Uterus (tissue), 4 donors: Measurements from ENCODE around the gene SELENOS. TPM values are rescaled to one million over a fixed set of nuclear protein-coding genes. Genes with fewer than 3 reads are reported as not detected.

Experiments used
- DNase-seq, 2 donors: peaks; one replicate each; pipeline ENCODE4 v3.0.0-alpha.2; 2019 to 2020
- H3K27ac ChIP-seq, 2 donors: fragments of 200-600 bp; sonication (generic); 1 replicate in 1 of 2; 2 replicates in 1 of 2; pipeline ENCODE4 v1.5.1; 2016 to 2018
- H3K27me3 ChIP-seq, 2 donors: fragments of 200-600 bp; sonication (generic); one replicate each; pipeline ENCODE4 v1.5.1; 2018 to 2019; ENCODE audit warnings: control low read depth in 1 of 2
- H3K36me3 ChIP-seq, 2 donors: fragments of 200-600 bp; sonication (generic); one replicate each; pipeline ENCODE4 v1.5.1; 2019; ENCODE audit warnings: control low read depth in 1 of 2
- H3K4me1 ChIP-seq, 2 donors: fragments of 200-600 bp; sonication (generic); one replicate each; pipeline ENCODE4 v1.5.1; 2018 to 2019; ENCODE audit warnings: control low read depth in 1 of 2
- H3K4me3 ChIP-seq, 2 donors: fragments of 200-600 bp; sonication (generic); 1 replicate in 1 of 2; 2 replicates in 1 of 2; pipeline ENCODE4 v1.5.1; 2018 to 2019; ENCODE audit warnings: mild to moderate bottlenecking in 1 of 2
- H3K9me3 ChIP-seq, 2 donors: fragments of 200-600 bp; sonication (generic); one replicate each; pipeline ENCODE4 v1.5.1; 2019; ENCODE audit warnings: control low read depth in 1 of 2
- POLR2A ChIP-seq, 2 donors: fragments of 450-650 bp; IDR thresholded peaks; one replicate each; pipeline ENCODE4 v1.6.1; 2016; ENCODE audit warnings: antibody characterized with exemption in 2 of 2, mild to moderate bottlenecking in 1 of 2, moderate library complexity in 1 of 2
- intact Hi-C: fragments of 100-400 bp; cut with DNase I; formaldehyde crosslinking; loops from one replicate; pipeline ENCODE4 v1.15.1; 2023; ENCODE audit warnings: low total_unique reads
- total RNA-seq, 4 donors: library from RNA; depleted of rRNA in 3 of 4; stranded (reverse); fragments of >200 nt in 3 of 4; gene quantifications; one replicate each; pipeline versions ENCODE4 v1.1.0 to v1.2.4, GENCODE V29; 2014 to 2023
- TF ChIP-seq, protein P1 (sequence below), 4 experiments: fragments of 200-600 bp in 2 of 4; fragments of 450-650 bp in 2 of 4; sonication (generic) in 2 of 4; IDR thresholded peaks; one replicate each; pipeline ENCODE4 v1.5.1; 2016 to 2019; ENCODE audit warnings: antibody characterized with exemption in 4 of 4, mild to moderate bottlenecking in 2 of 4, moderate library complexity in 1 of 4
- donor health status: DM: yes; HTN: yes; CAD: no.

The SELENOS gene
- total RNA-seq, 4 donors from 2014 or later, result 36.9 to 90.0 (median 56.3) TPM

DNA sequence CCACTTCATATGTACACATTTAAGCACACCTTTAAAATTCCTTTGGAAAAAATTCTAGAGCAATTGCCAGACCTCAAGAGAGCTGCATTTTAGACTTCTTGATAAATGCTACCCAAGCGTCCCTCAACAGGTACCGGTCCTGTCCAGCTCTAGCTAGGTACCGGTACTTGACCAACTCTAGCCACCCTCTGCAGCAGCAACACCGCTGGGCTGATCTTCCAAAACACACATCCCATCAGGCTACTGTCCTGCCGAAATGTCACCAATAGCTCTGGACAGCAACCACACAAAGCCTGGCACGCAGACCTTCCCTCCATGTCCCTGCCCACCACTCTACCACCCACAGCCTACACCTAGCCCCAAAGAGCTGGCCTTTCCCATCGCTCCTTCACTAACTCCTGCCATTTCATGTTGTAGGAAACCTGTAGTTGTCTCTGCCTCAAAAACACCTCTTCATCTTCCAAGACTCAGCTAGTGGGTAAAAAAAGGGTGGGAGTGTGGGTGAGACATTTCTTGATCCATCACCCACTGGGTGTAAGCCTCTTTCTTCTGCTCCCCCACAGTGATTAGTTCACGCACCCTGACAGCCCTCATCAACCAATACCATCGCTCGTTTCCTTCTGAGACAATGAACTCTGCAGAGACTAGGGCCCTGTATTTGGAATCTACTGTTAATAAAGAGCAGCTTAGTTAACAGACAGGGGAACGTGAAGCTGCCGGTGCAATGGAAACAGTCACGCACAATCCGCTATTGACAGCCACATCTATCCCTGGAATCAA, 32.2 kb downstream of the SELENOS start:
- Histone ChIP-seq H3K27ac (peak overlapping the region in 1 of 2 donors; percentile 8), H3K4me1 (peaks cover 0 to 3% of the 10 kb centered on the region in 2 donors), H3K27me3 (no peaks in the 10 kb centered on the region), H3K4me3 (no peak overlapping the region), H3K9me3 (no peaks in the 10 kb centered on the region), H3K36me3 (no peaks in the 10 kb centered on the region)
- intact Hi-C loops, result no loop called here
- no peak for DNase-seq
- no peak for TF ChIP-seq POLR2A (IDR thresholded peaks at IDR 0.05)
- TF ChIP-seq, protein P1, sequence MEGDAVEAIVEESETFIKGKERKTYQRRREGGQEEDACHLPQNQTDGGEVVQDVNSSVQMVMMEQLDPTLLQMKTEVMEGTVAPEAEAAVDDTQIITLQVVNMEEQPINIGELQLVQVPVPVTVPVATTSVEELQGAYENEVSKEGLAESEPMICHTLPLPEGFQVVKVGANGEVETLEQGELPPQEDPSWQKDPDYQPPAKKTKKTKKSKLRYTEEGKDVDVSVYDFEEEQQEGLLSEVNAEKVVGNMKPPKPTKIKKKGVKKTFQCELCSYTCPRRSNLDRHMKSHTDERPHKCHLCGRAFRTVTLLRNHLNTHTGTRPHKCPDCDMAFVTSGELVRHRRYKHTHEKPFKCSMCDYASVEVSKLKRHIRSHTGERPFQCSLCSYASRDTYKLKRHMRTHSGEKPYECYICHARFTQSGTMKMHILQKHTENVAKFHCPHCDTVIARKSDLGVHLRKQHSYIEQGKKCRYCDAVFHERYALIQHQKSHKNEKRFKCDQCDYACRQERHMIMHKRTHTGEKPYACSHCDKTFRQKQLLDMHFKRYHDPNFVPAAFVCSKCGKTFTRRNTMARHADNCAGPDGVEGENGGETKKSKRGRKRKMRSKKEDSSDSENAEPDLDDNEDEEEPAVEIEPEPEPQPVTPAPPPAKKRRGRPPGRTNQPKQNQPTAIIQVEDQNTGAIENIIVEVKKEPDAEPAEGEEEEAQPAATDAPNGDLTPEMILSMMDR (IDR thresholded peaks at IDR 0.05), result no peak

GRCh38 chr15:101244036-101244781, 33.1 kb downstream of the SELENOS start:
- no peaks in the 10 kb centered on the region for H3K9me3 ChIP-seq
- intact Hi-C loops, result no loop called here
- H3K36me3 ChIP-seq, result no peaks in the 10 kb centered on the region
- H3K27me3 ChIP-seq, result no peaks in the 10 kb centered on the region
- peak overlapping the region in 1 of 2 donors; percentile 8 for H3K27ac ChIP-seq
- no peak for DNase-seq
- TF ChIP-seq, protein P1 (IDR thresholded peaks at IDR 0.05), result no peak
- no peak for TF ChIP-seq POLR2A (IDR thresholded peaks at IDR 0.05)
- peaks cover 0 to 3% of the 10 kb centered on the region in 2 donors for H3K4me1 ChIP-seq
- no peak overlapping the region for H3K4me3 ChIP-seq

DNA sequence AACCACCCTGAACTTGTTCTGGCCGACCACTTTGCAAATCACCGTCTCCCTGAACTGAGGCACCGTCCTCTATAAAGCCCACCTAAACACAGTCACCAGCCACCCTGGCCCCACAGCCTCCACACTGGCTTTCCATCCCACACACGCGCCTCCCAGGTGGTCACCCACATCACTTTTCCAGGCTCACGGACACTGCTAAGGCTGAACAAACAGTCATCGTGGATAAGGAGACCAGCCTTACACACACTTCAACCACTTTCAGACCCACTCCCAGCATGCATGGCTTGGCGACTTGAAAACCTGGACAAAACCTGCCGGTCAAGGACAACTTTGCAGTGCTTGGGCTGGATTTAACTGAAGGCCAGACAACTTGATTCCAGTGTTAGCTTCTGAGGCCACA, 33.9 kb downstream of the SELENOS start:
- Histone ChIP-seq H3K4me1 (peaks cover 0 to 3% of the 10 kb centered on the region in 2 donors), H3K36me3 (no peaks in the 10 kb centered on the region), H3K4me3 (no peak overlapping the region), H3K27ac (peak overlapping the region in 1 of 2 donors; percentile 8), H3K27me3 (no peaks in the 10 kb centered on the region), H3K9me3 (no peaks in the 10 kb centered on the region)
- no peak for DNase-seq
- intact Hi-C loops, result no loop called here
- TF ChIP-seq POLR2A (IDR thresholded peaks at IDR 0.05), result no peak
- TF ChIP-seq, protein P1 (IDR thresholded peaks at IDR 0.05), result no peak

GRCh38 chr15:101242999-101243336, 34.3 kb downstream of the SELENOS start:
- TF ChIP-seq, protein P1 (IDR thresholded peaks at IDR 0.05), result no peak
- no peak for TF ChIP-seq POLR2A (IDR thresholded peaks at IDR 0.05)
- intact Hi-C loops, result no loop called here
- no peaks in the 10 kb centered on the region for H3K27me3 ChIP-seq
- H3K4me3 ChIP-seq, result no peak overlapping the region
- peak overlapping the region; percentile 8 to 18 for H3K27ac ChIP-seq
- no peak for DNase-seq
- no peaks in the 10 kb centered on the region for H3K36me3 ChIP-seq
- peaks cover 0 to 3% of the 10 kb centered on the region in 2 donors for H3K4me1 ChIP-seq
- H3K9me3 ChIP-seq, result no peaks in the 10 kb centered on the region
